ENCODE data around the gene CAB39L. TPM values are rescaled to one million over a fixed set of nuclear protein-coding genes. Genes with fewer than 3 reads are reported as not detected.

Gene CAB39L
- total and polyA plus RNA-seq, 9 of the 15 experiments (the other 6 are each of a cell fraction or from before 2014, with no cell fraction given) = 1.1 to 4.2 (median 2.6) TPM

- TF ChIP-seq CHD7 (IDR thresholded peaks at IDR 0.05; ENCODE audit: low read depth, low read length) (no peak), COPS2 (conservative IDR thresholded peaks at IDR 0.05) (no peak), ATF3 (IDR thresholded peaks at IDR 0.05) (no peak), ATF3 (CRISPR knock-in tag; conservative IDR thresholded peaks at IDR 0.05) (no peak), ZNF274 (IDR thresholded peaks at IDR 0.05; ENCODE audit: borderline replicate concordance, low read depth, low read length) (no peak), ZNF12 (CRISPR knock-in tag; IDR thresholded peaks at IDR 0.05) (no peak), ZNF277 (CRISPR knock-in tag; IDR thresholded peaks at IDR 0.05; ENCODE audit: borderline replicate concordance) (no peak), AFF4 (CRISPR knock-in tag; IDR thresholded peaks at IDR 0.05) (0 out of 2 replicates have a peak, but pooled peaks have one; percentile 65)
Measured at GRCh38 chr13:49443704-49444523, at the start of gene CAB39L, which contains the start of gene SETDB2 (continued).

All from K562 (cell line).